Left renal pelvis (tissue), 4 donors: ENCODE results near the gene NKIRAS1. TPM values are rescaled to one million over a fixed set of nuclear protein-coding genes. Genes with fewer than 3 reads are reported as not detected.

ENCODE experiments used
- polyA plus RNA-seq, 4 donors: library from polyadenylated mRNA; unstranded; fragments of 120-200 nt; gene quantifications; one replicate each; pipeline ENCODE4 v1.2.1, GENCODE V29; 2013; ENCODE audit not compliant: insufficient read length in 4 of 4

NKIRAS1 gene
- polyA plus RNA-seq, 4 donors = 13.6 to 17.3 (median 16.8) TPM

Other genes starting within 250 kb of the NKIRAS1 start
- 100 to 1,000 TPM; 135 to 173 (median 154) TPM for gene UBE2E1, start 111.0 kb downstream of the NKIRAS1 start, polyA plus RNA-seq
- gene RPL15, start 142 bp upstream of the NKIRAS1 start, polyA plus RNA-seq = 1,000 to 10,000 TPM; 2,072 to 2,492 (median 2,223) TPM
- 10 to 100 TPM; 42.5 to 55.3 (median 45.2) TPM for gene NR1D2, start 28.3 kb upstream of the NKIRAS1 start, polyA plus RNA-seq